ENCODE results near the gene RANBP1. TPM values are rescaled to one million over a fixed set of nuclear protein-coding genes. Genes with fewer than 3 reads are reported as not detected.

RANBP1 gene
- total RNA-seq, 1 donor from 2014 or later, result 500 TPM

DNA sequence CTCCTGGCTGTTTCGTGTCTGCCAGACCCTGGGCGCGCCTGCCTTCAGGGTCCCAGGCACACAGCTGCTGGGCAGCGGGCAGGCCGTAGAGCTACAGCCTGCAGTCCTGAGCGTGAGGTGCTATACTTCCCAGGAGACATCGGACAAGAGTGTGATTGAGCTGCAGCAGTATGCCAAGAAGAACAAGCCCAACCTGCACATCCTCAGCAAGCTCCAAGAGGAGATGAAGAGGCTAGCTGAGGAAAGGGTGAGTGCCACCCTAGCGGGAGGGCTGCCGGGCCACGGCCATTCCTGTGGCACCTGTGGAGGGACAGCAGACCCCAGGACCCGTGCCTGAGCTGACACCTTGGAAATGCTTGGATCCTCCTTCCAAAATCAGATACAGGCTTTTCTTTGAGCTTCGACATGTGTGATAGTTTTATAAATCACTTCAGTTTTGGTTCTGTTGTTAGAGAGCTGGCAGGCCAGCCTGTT is 7.1 kb upstream of the RANBP1 start:
- Mint-ChIP-seq H3K27me3 (no peaks in the 10 kb centered on the region), H3K36me3 (ENCODE audit: low read depth) (peaks cover 47% of the 10 kb centered on the region), H3K4me3 (no peak overlapping the region), H3K4me1 (peaks cover 16% of the 10 kb centered on the region), H3K9me3 (no peaks in the 10 kb centered on the region), H3K27ac (peak overlapping the region; percentile 2)
- intact Hi-C loops (cut with micrococcal nuclease), result no loop called here
- no peak for DNase-seq

GRCh38 chr22:20109411-20110358 is 6.2 kb upstream of the RANBP1 start:
- intact Hi-C loops (cut with micrococcal nuclease), result loop anchor here (10.0 kb wide), 1 partner anchor 255 kb away; the partner anchor contains the start of genes GNB1L and RTL10
- Mint-ChIP-seq H3K27ac (peak overlapping the region; percentile 59), H3K9me3 (no peaks in the 10 kb centered on the region), H3K4me1 (peaks cover 22% of the 10 kb centered on the region), H3K36me3 (ENCODE audit: low read depth) (peaks cover 53% of the 10 kb centered on the region), H3K4me3 (no peak overlapping the region), H3K27me3 (no peaks in the 10 kb centered on the region)
- DNase-seq, result no peak

- DNase-seq, result no peak
- peak overlapping the region; percentile 89 for H3K27ac Mint-ChIP-seq
- peaks cover 59% of the 10 kb centered on the region for H3K36me3 Mint-ChIP-seq (ENCODE audit: low read depth)
- H3K4me1 Mint-ChIP-seq, result peaks cover 26% of the 10 kb centered on the region
- H3K27me3 Mint-ChIP-seq, result no peaks in the 10 kb centered on the region
- H3K4me3 Mint-ChIP-seq, result no peak overlapping the region
- intact Hi-C loops (cut with micrococcal nuclease), result loop anchor here (10.0 kb wide), 1 partner anchor 256 kb away; the partner anchor contains the start of genes GNB1L and RTL10
- H3K9me3 Mint-ChIP-seq, result no peaks in the 10 kb centered on the region
Measured at GRCh38 chr22:20110359-20110985, 5.4 kb upstream of the RANBP1 start.

- H3K36me3 Mint-ChIP-seq (ENCODE audit: low read depth), result peaks cover 55% of the 10 kb centered on the region
Measured at GRCh38 chr22:20111045-20111688, 4.7 kb upstream of the RANBP1 start.

GRCh38 chr22:20111689-20112622 is 3.9 kb upstream of the RANBP1 start:
- intact Hi-C loops (cut with micrococcal nuclease), result loop anchor here (10.0 kb wide), 1 partner anchor 257 kb away; the partner anchor contains the start of genes GNB1L and RTL10
- DNase-seq, result no peak
- peak overlapping the region; percentile 70 for H3K4me3 Mint-ChIP-seq
- peaks cover 54% of the 10 kb centered on the region for H3K36me3 Mint-ChIP-seq (ENCODE audit: low read depth)
- H3K9me3 Mint-ChIP-seq, result no peaks in the 10 kb centered on the region
- H3K4me1 Mint-ChIP-seq, result peaks cover 26% of the 10 kb centered on the region
- peak overlapping the region; percentile 89 for H3K27ac Mint-ChIP-seq
- H3K27me3 Mint-ChIP-seq, result no peaks in the 10 kb centered on the region

More at GRCh38 chr22:20111045-20111688, 4.7 kb upstream of the RANBP1 start:
- no peak overlapping the region for H3K4me3 Mint-ChIP-seq
- peak; percentile 73 for DNase-seq
- intact Hi-C loops (cut with micrococcal nuclease), result loop anchor here (10.0 kb wide), 1 partner anchor 256 kb away; the partner anchor contains the start of genes GNB1L and RTL10
- no peaks in the 10 kb centered on the region for H3K9me3 Mint-ChIP-seq
- H3K27ac Mint-ChIP-seq, result peak overlapping the region; percentile 89
- H3K4me1 Mint-ChIP-seq, result peaks cover 26% of the 10 kb centered on the region
- H3K27me3 Mint-ChIP-seq, result no peaks in the 10 kb centered on the region

- peak overlapping the region; percentile 89 for H3K27ac Mint-ChIP-seq
- intact Hi-C loops (cut with micrococcal nuclease), result loop anchor here (10.0 kb wide), 1 partner anchor 258 kb away; the partner anchor contains the start of genes GNB1L and RTL10
- H3K4me3 Mint-ChIP-seq, result no peak overlapping the region
- H3K27me3 Mint-ChIP-seq, result peaks cover 2% of the 10 kb centered on the region
- no peaks in the 10 kb centered on the region for H3K9me3 Mint-ChIP-seq
- H3K36me3 Mint-ChIP-seq (ENCODE audit: low read depth), result peaks cover 48% of the 10 kb centered on the region
- H3K4me1 Mint-ChIP-seq, result peaks cover 26% of the 10 kb centered on the region
- DNase-seq, result no peak
Measured at GRCh38 chr22:20112623-20113511, 3.0 kb upstream of the RANBP1 start.

DNA sequence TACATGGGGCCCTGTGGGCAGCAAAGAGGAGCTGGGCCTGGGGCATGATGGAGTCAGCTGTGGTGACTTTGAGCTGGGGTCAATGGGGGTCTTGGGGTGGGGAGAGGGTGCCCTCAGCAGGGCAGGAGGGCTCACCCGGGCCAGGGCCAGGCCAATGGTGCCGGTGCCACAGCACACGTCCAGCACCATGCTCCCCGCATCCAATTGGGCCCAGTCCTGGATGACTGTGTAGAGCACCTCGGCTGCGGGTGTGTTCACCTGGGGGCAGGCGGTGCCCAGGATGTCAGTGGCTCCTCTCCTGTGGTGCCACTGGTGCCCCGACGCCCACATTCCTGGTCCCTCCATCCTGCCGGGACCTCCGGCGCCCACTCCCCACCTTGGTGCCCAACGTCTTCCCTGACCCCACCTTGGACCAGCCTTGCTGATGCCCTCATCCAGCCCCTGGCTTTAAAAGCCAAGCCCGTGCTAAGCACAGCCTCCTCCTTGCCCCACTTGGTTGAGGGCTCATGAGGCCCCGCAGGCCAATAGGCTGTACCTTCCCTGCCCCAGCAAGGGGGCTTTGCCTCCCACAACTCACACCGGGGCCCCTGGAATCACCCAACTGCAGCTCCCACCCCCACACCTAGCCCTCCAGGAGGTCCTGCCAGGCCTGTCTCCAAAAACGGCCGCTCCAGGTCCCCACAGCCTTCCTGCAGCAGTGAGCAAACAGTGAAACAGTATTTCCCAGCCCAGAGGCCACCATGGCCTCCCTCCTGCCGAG is 2.2 kb upstream of the RANBP1 start:
- intact Hi-C loops (cut with micrococcal nuclease), result loop anchor here (10.0 kb wide), 1 partner anchor 259 kb away; the partner anchor contains the start of genes GNB1L and RTL10
- peaks cover 2% of the 10 kb centered on the region for H3K27me3 Mint-ChIP-seq
- H3K4me3 Mint-ChIP-seq, result peak overlapping the region; percentile 45
- DNase-seq, result no peak
- no peaks in the 10 kb centered on the region for H3K9me3 Mint-ChIP-seq
- H3K36me3 Mint-ChIP-seq (ENCODE audit: low read depth), result peaks cover 49% of the 10 kb centered on the region
- peaks cover 29% of the 10 kb centered on the region for H3K4me1 Mint-ChIP-seq
- H3K27ac Mint-ChIP-seq, result peak overlapping the region; percentile 78

DNA sequence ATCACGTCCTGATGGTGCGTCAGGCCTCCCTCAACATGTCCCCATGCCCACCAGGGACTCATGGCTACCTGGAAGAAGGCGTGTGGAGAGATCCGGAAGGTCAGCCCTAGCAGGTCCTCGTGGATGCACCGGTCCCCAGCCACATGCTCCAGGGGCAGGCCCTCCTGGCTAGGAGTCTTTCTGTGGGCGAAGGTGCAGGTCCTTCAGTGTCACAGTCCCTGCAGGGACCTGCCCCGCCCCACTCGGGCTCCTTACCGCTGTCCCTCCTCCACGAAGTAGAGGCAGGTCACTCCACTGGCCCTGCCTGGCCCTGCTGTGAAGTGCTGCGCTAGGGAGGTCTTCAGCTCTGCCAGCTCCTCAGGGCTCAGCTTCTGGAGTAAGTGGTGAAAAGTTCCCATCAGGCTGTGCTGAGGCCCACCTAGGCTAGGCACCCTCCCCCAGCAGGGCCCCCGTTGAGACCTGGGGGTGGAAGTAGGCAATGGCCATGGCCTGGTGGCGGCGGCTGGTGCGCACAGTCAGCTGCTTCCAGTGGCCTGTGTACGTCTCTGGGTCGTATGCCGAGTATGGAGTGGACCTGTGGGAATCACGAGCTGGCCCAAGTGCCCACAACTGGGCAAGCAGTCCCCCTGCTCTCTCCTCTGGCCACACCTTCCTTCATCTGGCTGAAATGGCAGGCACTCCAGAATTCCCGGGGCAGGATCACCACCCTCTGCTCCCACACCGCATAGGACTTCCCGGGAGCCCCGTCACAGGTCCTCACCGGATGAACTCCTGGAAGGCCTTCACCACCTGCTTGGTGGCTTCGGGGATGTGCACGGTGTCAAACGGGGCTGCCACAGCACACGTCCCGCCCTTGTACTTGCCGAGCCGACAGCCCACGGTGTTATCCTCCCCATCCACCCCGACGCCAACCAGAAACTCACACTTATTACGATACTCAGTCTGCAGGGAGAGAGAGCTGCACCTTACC is 1.1 kb upstream of the RANBP1 start:
- H3K4me1 Mint-ChIP-seq, result peaks cover 37% of the 10 kb centered on the region

DNA sequence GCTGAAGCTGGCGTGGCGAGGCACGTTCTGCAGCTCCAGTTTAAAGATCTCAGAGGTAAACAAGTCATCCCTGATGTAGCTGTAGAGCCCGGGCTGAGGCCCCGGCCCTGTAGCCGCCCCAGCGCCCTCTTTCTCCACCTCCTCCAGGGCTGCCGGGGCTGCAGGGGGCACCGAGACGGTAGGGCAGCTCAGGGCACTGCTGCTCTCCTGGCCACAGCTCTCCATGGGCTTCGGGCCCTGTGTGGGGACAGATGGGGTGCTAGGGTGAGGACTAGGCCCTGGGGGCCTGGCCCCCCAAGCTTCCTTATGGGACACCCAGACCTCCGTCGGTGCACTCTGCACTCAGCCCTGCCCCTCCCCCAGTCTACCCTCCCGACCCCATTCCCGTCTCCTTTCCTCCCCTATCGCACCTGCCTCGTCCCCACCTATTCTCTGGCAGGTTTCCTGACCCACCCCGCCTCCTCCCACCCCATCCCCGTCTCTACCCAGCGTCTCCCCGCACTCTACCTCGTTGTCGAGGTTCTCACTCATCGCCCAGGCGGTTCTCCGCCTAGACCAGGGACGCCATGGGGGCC is 559 bp downstream of the RANBP1 start:
- DNase-seq, result no peak
- Mint-ChIP-seq H3K27me3 (peaks cover 2% of the 10 kb centered on the region), H3K9me3 (no peaks in the 10 kb centered on the region), H3K36me3 (ENCODE audit: low read depth) (peaks cover 58% of the 10 kb centered on the region), H3K4me3 (peak overlapping the region; percentile 96), H3K4me1 (peaks cover 35% of the 10 kb centered on the region), H3K27ac (peak overlapping the region; percentile 96)
- intact Hi-C loops (cut with micrococcal nuclease), result loop anchor here (5.0 to 10.0 kb wide), 5 partner anchors 94 to 974 kb away; partner anchors contain the start of genes ESS2, GNB1L, MED15 and RTL10

More for the DNA sequence above, 1.1 kb upstream of the RANBP1 start:
- peaks cover 56% of the 10 kb centered on the region for H3K36me3 Mint-ChIP-seq (ENCODE audit: low read depth)
- peak overlapping the region; percentile 82 for H3K27ac Mint-ChIP-seq
- no peaks in the 10 kb centered on the region for H3K9me3 Mint-ChIP-seq
- peak overlapping the region; percentile 96 for H3K4me3 Mint-ChIP-seq
- intact Hi-C loops (cut with micrococcal nuclease), result loop anchor here (5.0 to 10.0 kb wide), 5 partner anchors 92 to 972 kb away; partner anchors contain the start of genes ESS2, GNB1L, MED15 and RTL10
- DNase-seq, result no peak
- peaks cover 2% of the 10 kb centered on the region for H3K27me3 Mint-ChIP-seq
